SK-N-SH treated with all-trans-retinoic acid at 6 μM for 48 hours (cell line): Measurements from ENCODE around the gene VWA5A.

ENCODE experiments used
- ATAC-seq: fragments of 200-7000 bp; cut with Tn5 transposase; 3 replicates; pipeline ENCODE4 v1.9.1; 2020; ENCODE audit warnings: mild to moderate bottlenecking, moderate library complexity
- ARNTL ChIP-seq: fragments of 450-650 bp; formaldehyde crosslinking; IDR thresholded peaks from 2 replicates; pipeline ENCODE4 v1.5.0; 2020; ENCODE audit warnings: low read depth, mild to moderate bottlenecking, moderate library complexity, borderline replicate concordance
- BACH2 ChIP-seq: fragments of 250-450 bp; sonication (Bioruptor Pico); IDR thresholded peaks from 2 replicates; pipeline ENCODE4 v1.9.0; 2021; ENCODE audit warnings: mild to moderate bottlenecking, borderline replicate concordance
- CREB5 ChIP-seq: fragments of 250-450 bp; sonication (Bioruptor Pico); IDR thresholded peaks from 2 replicates; pipeline ENCODE4 v1.5.1; 2020; ENCODE audit warnings: low read depth, mild to moderate bottlenecking, moderate library complexity
- CSDC2 ChIP-seq: fragments of 250-450 bp; sonication (Bioruptor Pico); IDR thresholded peaks from 2 replicates; pipeline ENCODE4 v1.5.0; 2020; ENCODE audit warnings: mild to moderate bottlenecking, moderate library complexity
- CSRNP3 ChIP-seq: fragments of 250-450 bp; sonication (Bioruptor Pico); IDR thresholded peaks from 2 replicates; pipeline ENCODE4 v1.5.1; 2021; ENCODE audit warnings: mild to moderate bottlenecking, moderate library complexity
- ESRRG ChIP-seq: fragments of 250-450 bp; sonication (Bioruptor Pico); IDR thresholded peaks from 2 replicates; pipeline ENCODE4 v1.6.1; 2021; ENCODE audit warnings: mild to moderate bottlenecking
- GLIS3 ChIP-seq: fragments of 250-450 bp; sonication (Bioruptor Pico); IDR thresholded peaks from 2 replicates; pipeline ENCODE4 v1.5.0; 2020; ENCODE audit warnings: mild to moderate bottlenecking, moderate library complexity
- ISL1 ChIP-seq: fragments of 250-450 bp; sonication (Bioruptor Pico); IDR thresholded peaks from 2 replicates; pipeline ENCODE4 v2.1.2; 2022; ENCODE audit warnings: mild to moderate bottlenecking, moderate library complexity
- OSR1 ChIP-seq: fragments of 250-450 bp; sonication (Bioruptor Pico); IDR thresholded peaks from 2 replicates; pipeline ENCODE4 v1.8.0; 2022; ENCODE audit warnings: moderate library complexity, mild to moderate bottlenecking, inconsistent platforms
- PATZ1 ChIP-seq: fragments of 250-450 bp; sonication (Bioruptor Pico); IDR thresholded peaks from 2 replicates; pipeline ENCODE4 v1.8.0; 2020; ENCODE audit warnings: mild to moderate bottlenecking, moderate library complexity, borderline replicate concordance
- PPARA ChIP-seq: fragments of 250-450 bp; sonication (Bioruptor Pico); IDR thresholded peaks from 2 replicates; pipeline ENCODE4 v1.5.0; 2020; ENCODE audit warnings: mild to moderate bottlenecking, borderline replicate concordance
- RARB ChIP-seq: fragments of 250-450 bp; sonication (Bioruptor Pico); IDR thresholded peaks from 2 replicates; pipeline ENCODE4 v1.8.0; 2021; ENCODE audit warnings: mild to moderate bottlenecking, moderate library complexity
- TCF4 ChIP-seq: fragments of 250-450 bp; sonication (Bioruptor Pico); IDR thresholded peaks from 2 replicates; pipeline ENCODE4 v1.8.0; 2021; ENCODE audit warnings: mild to moderate bottlenecking, moderate library complexity, borderline replicate concordance
- TSHZ2 ChIP-seq: fragments of 250-450 bp; sonication (Bioruptor Pico); IDR thresholded peaks from 2 replicates; pipeline ENCODE4 v1.5.0; 2020; ENCODE audit warnings: mild to moderate bottlenecking, moderate library complexity
- ZC3H10 ChIP-seq: fragments of 250-450 bp; sonication (Bioruptor Pico); IDR thresholded peaks from 2 replicates; pipeline ENCODE4 v1.5.1; 2021; ENCODE audit warnings: mild to moderate bottlenecking, moderate library complexity
- ZFP30 ChIP-seq: fragments of 450-650 bp; formaldehyde crosslinking; IDR thresholded peaks from 2 replicates; pipeline ENCODE4 v1.5.0; 2022; ENCODE audit warnings: mild to moderate bottlenecking, moderate library complexity
- ZNF565 ChIP-seq: fragments of 450-650 bp; formaldehyde crosslinking; conservative IDR thresholded peaks from 2 replicates; pipeline ENCODE4 v1.5.0; 2020; ENCODE audit warnings: low read depth, mild to moderate bottlenecking, moderate library complexity
- ZNF70 ChIP-seq: fragments of 450-650 bp; formaldehyde crosslinking; IDR thresholded peaks from 2 replicates; pipeline ENCODE4 v1.5.0; 2020; ENCODE audit warnings: mild to moderate bottlenecking, moderate library complexity
- ZNF8 ChIP-seq: fragments of 450-650 bp; formaldehyde crosslinking; IDR thresholded peaks from 2 replicates; pipeline ENCODE4 v1.5.0; 2020; ENCODE audit warnings: mild to moderate bottlenecking, moderate library complexity

The VWA5A gene

GRCh38 chr11:124114942-124115781, at the start of gene VWA5A:
Gene VWA5A, plus strand, starts transcription at chr11:124115450. Its CDS starts 2,062 bp downstream, at chr11:124117512.
- ATAC-seq: peak; percentile 100
- TF ChIP-seq ZNF8 (CRISPR knock-in tag) (no peak), ZNF70 (CRISPR knock-in tag) (no peak), TCF4 (peak; percentile 36; the same call in 1 of the 2 replicates)

GRCh38 chr11:124068601-124069110, 46.6 kb upstream of the VWA5A start:
- TF ChIP-seq ESRRG (CRISPR knock-in tag): no peak
- TF ChIP-seq, all 23 proteins: peak for 0
- ATAC-seq: no peak

- no peak for TF ChIP-seq CSRNP3 (CRISPR knock-in tag)
- TF ChIP-seq ZNF565: no peak
- TF ChIP-seq BACH2 (CRISPR knock-in tag): no peak
- TF ChIP-seq GLIS3 (CRISPR knock-in tag): no peak
- no peak for TF ChIP-seq ZFP30 (CRISPR knock-in tag)
- no peak for TF ChIP-seq TCF4
- TF ChIP-seq PPARA (CRISPR knock-in tag): no peak
- no peak for TF ChIP-seq ARNTL (CRISPR knock-in tag)
- no peak for TF ChIP-seq ZC3H10 (CRISPR knock-in tag)
- no peak for TF ChIP-seq PATZ1 (CRISPR knock-in tag)
- TF ChIP-seq ISL1: no peak
- no peak for TF ChIP-seq CSDC2 (CRISPR knock-in tag)
- no peak for TF ChIP-seq RARB (CRISPR knock-in tag)
- no peak for TF ChIP-seq CREB5 (CRISPR knock-in tag)
- no peak for TF ChIP-seq OSR1 (CRISPR knock-in tag)
- TF ChIP-seq ESRRG (CRISPR knock-in tag): no peak
- TF ChIP-seq ZNF70 (CRISPR knock-in tag): no peak
- TF ChIP-seq TSHZ2 (CRISPR knock-in tag): no peak
- peak; percentile 98 for ATAC-seq
These were observed 45.5 kb upstream of the VWA5A start for GRCh38 chr11:124069429-124070401.
